GM18951 (cell line): ENCODE results near the gene DBX2.
"Not testable (repeated sequence)": the region's sequence is repeated elsewhere in the genome, so short reads cannot be mapped to it uniquely, and the experiment has no call there.

Experiments
- POLR2A ChIP-seq: IDR thresholded peaks from 4 replicates; pipeline ENCODE4 v1.6.1; 2011; ENCODE audit warnings: mild to moderate bottlenecking; ENCODE audit not compliant: insufficient read length, insufficient read depth; ENCODE audit errors: extremely low read depth
- in situ Hi-C: fragments of 300-500 bp; cut with MboI; formaldehyde crosslinking; loops from one replicate; pipeline ENCODE4 v1.12.0; 2022; ENCODE audit warnings: low sequenced_read_pairs, mixed read lengths, inconsistent platforms; ENCODE audit not compliant: unreplicated experiment

Gene DBX2

GRCh38 chr12:45050751-45051571 is at the start of gene DBX2:
Gene DBX2, minus strand, starts transcription at chr12:45051099. Its CDS starts 172 bp downstream, at chr12:45050927.
- in situ Hi-C loops: no loop called here
- no peak for TF ChIP-seq POLR2A

GRCh38 chr12:45098766-45099165 is 47.9 kb upstream of the DBX2 start:
- in situ Hi-C loops: no loop called here
- TF ChIP-seq POLR2A: no peak

GRCh38 chr12:45095417-45095816 is 44.5 kb upstream of the DBX2 start:
- in situ Hi-C loops: not testable (repeated sequence)

- TF ChIP-seq POLR2A: no peak
- in situ Hi-C loops: no loop called here
These were observed 42.2 kb upstream of the DBX2 start for GRCh38 chr12:45093051-45093450.

DNA sequence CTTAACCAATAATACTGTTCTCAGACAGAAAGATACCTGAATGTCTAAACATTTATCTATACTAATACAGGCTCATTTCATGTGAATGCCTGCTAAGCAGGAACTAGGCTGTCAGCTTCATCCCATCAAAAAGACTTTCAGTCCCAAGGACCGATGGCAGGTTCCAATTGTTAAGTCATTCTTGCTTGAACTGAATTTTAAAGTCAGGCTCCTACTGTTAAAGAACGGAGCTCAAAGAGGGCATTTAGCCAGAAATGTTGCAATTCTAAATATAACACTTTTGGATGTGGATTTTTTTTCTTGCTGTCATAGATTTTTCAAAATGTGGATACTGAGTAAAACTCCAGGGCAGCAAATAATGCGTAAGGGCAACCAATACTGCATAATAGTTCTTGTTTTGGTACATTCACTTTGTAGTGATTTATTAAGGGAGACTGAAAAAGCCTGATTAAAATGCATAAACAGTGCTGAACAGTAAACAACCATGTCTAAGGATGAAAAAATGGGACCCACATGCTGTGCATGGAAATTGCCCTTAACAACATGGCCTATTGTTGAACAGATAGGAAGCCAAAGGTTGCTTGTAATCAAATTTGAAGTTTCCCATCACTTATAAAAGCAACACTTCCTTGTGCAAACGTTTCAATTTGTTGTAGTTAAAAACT is 38.6 kb upstream of the DBX2 start:
- TF ChIP-seq POLR2A: no peak
- in situ Hi-C loops: no loop called here

- TF ChIP-seq POLR2A: no peak
- in situ Hi-C loops: no loop called here
These were observed 37.7 kb upstream of the DBX2 start for GRCh38 chr12:45088608-45089007.

GRCh38 chr12:45084248-45084647 is 33.3 kb upstream of the DBX2 start:
- in situ Hi-C loops: not testable (repeated sequence)

GRCh38 chr12:45077251-45077650 is 26.4 kb upstream of the DBX2 start:
- TF ChIP-seq POLR2A: no peak
- in situ Hi-C loops: no loop called here

DNA sequence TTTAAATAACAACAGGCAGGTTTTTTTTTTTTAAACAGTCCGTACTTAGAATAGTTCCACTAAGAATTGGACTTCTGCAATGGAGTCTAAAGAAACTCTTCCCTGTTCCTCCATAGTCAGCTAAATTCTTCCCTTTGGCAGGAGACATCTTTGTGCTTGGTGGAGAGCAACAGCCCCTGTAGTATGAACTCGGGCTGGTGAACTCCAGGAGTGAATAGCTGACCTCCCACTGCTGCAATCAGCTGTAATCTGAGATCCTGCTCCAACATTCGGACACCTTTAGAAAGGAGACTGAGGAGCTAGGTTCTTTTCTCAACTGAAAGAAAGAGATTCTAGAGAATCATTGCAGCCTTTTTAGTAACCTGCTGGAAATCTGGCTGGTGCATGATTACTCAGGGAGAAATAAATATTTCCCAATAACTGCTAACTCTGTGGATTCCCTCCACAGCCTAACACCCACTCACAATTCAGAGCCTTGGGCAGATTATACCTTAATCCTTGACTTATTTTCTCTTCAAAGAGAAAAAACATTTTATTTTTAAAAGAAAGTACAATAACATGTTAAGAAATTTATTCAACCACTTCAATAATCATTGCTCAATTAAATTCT is 25.6 kb upstream of the DBX2 start:
- in situ Hi-C loops: no loop called here
- no peak for TF ChIP-seq POLR2A

DNA sequence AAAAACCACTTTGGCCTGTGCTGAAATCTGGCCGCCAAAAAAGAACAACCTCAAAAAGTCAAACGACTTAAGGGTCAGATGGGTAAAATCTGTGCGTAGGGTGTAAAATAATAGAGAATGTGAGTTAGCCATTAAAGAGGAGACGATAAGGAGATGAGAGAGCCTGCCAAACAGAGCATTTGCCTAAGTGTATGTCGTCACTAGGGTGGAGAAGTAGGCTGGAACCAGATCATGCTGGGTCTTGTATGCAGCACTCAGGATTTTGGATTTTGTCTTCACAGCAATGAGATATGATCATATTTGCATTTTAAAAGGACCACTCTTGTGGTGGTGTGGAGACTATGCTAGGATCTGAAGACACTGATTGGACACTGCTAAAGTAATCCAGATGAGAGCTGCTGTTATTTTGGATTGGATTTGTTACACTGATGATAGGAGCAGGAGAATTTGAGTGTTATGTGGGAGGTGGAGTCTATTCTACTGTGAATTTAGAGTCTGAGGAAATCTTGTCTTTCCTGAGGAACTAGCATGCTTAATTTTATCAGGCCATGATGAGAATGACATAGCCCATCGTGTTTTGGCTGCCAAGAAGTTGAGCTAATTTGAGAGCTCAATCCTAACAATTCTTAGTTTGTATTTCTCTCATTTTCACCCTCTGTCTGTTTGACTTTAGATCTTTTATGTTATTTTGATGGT is 24.8 kb upstream of the DBX2 start:
- in situ Hi-C loops: no loop called here
- no peak for TF ChIP-seq POLR2A

- in situ Hi-C loops: no loop called here
- TF ChIP-seq POLR2A: no peak
These were observed 14.3 kb upstream of the DBX2 start for GRCh38 chr12:45065125-45065626.

DNA sequence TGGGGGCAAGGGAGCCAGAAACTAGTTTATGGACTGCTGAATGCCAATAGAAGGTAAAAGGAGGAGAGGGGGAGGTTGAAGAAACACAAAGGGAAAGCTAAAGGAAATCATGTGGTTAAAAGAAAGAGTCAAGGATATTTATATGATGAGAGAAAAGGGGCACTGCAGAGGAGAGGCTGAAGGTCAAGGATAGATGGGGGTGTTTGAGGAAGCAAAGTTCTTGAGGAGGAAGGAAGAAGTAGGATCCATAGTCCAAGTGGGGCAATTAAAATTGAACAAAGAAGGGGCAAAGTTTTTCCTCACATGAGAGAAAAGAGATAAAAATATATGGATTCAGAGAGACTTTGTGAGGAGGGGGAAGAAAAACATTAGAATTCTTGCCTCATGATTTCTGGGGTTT is 10.1 kb upstream of the DBX2 start:
- in situ Hi-C loops: no loop called here
- no peak for TF ChIP-seq POLR2A

GRCh38 chr12:45051572-45052125 is 750 bp upstream of the DBX2 start:
- TF ChIP-seq POLR2A: no peak
- in situ Hi-C loops: no loop called here
